NCI-H345 treated with DMSO at 0.1 percent for 48 hours (cell line): Measurements from ENCODE around the gene SLC20A1.
A peak's percentile ranks its signal among the peaks of the same experiment; 100 is the strongest.

Experiments used
- DNase-seq: peaks from one replicate; lab custom pipeline; 2025; ENCODE audit not compliant: unreplicated experiment; lab: John Stamatoyannopoulos, UW

Gene SLC20A1

GRCh38 chr2:112623913-112624777 lies 21.6 kb upstream of the SLC20A1 start:
- DNase-seq: no peak

DNA sequence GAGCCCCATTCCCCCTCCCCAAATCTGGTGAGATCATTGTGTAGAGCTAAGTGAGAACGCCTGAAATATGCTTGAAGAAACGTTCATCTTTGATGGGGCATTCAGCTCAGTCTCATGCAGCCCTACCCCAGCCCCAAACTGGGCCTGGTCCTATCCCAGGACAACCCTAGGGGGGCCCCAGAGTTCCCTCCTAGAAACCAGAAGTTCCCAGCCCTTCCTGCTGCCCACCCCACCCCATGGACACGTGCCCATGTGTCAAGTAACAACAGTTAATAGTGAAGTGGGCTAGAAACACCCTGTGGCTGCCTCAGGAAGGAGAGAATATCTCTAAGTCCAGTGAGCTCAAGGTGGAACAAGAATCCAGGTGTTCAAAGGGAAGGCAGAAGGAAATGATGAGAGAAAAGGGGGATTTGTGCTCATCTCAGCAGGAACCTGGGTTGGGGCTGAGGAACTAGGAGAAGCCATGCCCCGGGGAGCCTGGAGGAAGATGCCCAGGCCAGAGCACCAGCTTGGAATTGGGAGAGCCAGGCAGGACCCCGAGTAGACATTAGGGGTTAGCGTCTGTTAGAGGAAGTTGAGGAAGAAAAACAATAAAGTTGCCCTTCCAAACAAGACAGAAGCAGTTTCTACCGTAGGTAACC lies 20.1 kb upstream of the SLC20A1 start:
- no peak for DNase-seq

GRCh38 chr2:112626604-112627059 lies 19.1 kb upstream of the SLC20A1 start:
- peak; percentile 64 for DNase-seq

- DNase-seq: no peak
These were observed 18.4 kb upstream of the SLC20A1 start for GRCh38 chr2:112627060-112628040.

- no peak for DNase-seq
These were observed 16.5 kb upstream of the SLC20A1 start for GRCh38 chr2:112629224-112629623.

DNA sequence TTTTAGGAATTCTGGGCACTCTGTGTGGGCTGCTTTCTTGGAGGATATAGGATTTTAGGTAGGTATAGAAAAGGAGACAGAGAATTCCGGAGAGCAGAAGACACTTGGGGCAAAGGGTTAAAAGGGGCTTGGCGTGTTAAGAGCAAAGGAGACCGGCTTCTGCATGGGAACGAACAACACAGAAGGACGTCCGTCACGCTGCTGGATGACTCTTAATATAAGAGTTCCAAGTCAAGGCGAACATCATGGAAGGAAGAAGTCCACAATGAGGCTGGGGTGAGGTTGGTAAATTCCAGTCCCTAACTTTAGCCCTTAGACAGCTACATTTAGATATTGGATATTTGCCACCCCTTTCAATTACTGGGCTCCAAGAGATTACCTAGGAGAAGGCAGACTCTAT lies 15.9 kb upstream of the SLC20A1 start:
- no peak for DNase-seq

GRCh38 chr2:112630268-112630667 lies 15.5 kb upstream of the SLC20A1 start:
- DNase-seq: no peak

GRCh38 chr2:112633708-112634107 lies 12.0 kb upstream of the SLC20A1 start:
- no peak for DNase-seq

DNA sequence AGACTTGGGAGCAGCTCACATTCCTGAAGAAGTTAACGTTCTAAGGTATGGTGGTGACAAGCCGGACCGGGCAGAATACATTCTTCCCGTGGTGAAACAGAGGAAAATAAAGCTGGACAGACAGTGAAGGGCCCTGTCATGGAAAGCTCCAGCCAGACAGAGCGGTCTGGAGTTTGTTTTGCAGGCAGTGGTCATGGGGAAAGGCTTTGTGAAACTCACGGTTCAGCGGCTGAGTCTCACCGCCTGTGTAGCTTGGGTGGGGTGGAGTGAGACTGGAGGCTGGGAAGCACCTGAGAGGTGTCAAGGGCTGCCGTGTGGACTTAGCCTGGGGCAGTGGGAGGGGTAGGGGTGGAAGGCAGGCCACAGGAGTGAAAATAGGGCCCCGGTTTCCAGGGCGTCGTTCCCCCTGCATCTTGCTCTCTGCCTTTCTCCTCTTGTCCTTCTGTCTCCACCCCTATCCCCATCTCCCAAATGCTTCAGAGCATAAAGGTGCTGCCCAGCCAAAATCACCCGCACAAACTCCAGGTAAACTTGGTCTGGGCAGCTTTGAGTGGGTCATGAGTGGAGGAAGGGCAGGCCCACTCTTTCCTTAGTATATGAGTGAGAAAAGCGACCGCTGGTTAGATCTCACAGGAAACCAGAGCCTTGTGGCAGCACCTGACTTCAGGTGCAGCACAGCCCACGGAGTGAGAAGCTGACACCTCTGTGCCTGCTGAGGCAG lies 11.4 kb upstream of the SLC20A1 start:
- no peak for DNase-seq

DNA sequence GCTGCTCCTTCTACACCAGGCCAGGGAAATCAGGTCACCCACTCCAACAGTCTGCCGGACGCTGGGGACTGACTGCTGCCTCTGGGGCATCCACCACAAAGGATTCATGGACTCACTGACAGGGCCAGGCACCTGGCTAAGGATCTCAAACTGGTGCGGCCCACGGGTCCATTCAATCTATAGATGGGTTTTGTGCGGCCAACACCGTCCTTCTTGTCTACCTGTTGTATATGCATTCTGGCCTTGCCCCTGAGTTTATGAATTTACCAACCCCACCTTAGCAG lies 10.9 kb upstream of the SLC20A1 start:
- DNase-seq: no peak

DNA sequence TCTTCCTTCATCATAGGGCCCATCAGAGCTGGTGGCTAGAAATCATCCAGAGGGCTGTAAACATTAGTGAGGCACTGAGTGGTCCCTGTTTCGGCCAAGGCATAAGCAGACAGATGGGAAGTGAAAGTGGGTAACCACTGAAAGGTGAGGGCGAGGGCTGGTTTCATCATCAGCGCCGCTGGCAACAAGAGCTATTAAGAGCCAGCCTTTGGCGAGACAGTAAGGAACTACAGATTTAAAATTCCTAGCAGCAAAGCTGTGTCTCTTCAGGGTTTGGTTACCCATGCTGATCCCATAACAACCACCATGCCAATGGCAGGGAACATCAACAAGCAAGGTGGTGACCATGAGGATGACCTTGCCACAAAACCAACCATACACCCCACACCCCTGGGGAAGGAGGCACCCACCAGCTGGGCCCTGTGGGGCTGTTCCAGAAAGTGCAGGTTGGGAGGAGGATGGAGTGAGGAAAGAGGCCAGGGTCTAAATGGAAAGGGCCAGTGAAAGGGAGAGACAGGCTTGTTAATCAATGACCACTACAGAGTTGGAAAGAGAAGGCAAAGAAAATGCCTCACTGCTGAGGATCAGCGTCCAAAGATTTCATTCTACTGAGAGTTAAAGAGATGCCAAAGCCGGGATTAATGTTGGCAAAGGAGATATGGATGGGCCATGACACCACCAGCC lies 9.0 kb upstream of the SLC20A1 start:
- DNase-seq: no peak

- DNase-seq: no peak
These were observed 8.5 kb upstream of the SLC20A1 start for GRCh38 chr2:112637289-112637660.

GRCh38 chr2:112639936-112640335 lies 5.8 kb upstream of the SLC20A1 start:
- no peak for DNase-seq

DNA sequence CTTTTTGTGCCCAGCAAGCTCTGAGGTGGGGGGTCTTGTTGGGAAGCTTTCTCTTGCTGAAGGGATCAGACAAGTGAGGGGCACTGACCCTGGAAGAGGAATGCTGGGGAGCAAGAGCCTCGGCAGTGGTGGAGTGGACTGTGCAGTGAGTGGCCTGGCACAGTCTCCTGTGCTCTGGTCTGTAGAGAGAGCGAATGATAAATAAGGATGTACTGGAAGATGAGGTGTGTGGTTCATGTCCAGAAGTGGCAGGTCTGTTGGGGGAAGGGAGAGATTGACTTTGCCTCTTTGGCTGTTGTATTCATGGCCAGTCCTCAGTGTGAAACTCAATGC lies 5.3 kb upstream of the SLC20A1 start:
- DNase-seq: no peak

- DNase-seq: no peak
These were observed 4.7 kb upstream of the SLC20A1 start for GRCh38 chr2:112640800-112641675.

- no peak for DNase-seq
These were observed 4.0 kb upstream of the SLC20A1 start for GRCh38 chr2:112641701-112642100.

- DNase-seq: no peak
These were observed 3.2 kb upstream of the SLC20A1 start for GRCh38 chr2:112642561-112642960.

- no peak for DNase-seq
These were observed 2.8 kb upstream of the SLC20A1 start for GRCh38 chr2:112642966-112643365.

DNA sequence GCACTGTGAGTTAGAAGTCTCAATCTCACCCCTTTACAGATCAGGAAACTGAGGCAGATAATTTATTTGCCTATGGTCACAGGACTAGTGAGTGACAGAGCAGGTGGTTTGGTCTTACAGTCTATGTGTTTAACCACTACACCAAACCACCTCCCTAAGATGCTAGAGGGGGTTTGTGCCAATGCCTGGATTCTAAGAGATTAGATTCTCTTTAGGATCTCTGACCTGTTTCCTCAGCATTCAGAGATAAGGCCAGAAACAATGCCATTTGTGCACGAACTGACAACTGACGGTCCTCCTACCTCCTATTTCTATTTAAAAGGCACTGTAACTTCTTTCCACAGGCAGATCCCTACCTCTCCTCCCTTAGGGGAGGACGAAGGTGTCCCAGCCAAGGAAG lies 2.3 kb upstream of the SLC20A1 start:
- DNase-seq: no peak
